D721Med (cell line): Measurements from ENCODE around the gene ONECUT1.

Experiments used
- DNase-seq: peaks from one replicate; pipeline ENCODE4 v3.0.0; 2011; ENCODE audit warnings: low spot score; ENCODE audit not compliant: insufficient read length
- FAIRE-seq: peaks from 2 replicates; lab custom pipeline; 2011; peaks lifted over from hg19 to GRCh38; lab: Jason Lieb, UNC
- CTCF ChIP-seq: IDR thresholded peaks from 2 replicates; pipeline ENCODE4 v1.5.1; 2012; ENCODE audit warnings: mild to moderate bottlenecking, control low read depth; ENCODE audit not compliant: insufficient read depth; ENCODE audit errors: missing control alignments

Gene ONECUT1

DNA sequence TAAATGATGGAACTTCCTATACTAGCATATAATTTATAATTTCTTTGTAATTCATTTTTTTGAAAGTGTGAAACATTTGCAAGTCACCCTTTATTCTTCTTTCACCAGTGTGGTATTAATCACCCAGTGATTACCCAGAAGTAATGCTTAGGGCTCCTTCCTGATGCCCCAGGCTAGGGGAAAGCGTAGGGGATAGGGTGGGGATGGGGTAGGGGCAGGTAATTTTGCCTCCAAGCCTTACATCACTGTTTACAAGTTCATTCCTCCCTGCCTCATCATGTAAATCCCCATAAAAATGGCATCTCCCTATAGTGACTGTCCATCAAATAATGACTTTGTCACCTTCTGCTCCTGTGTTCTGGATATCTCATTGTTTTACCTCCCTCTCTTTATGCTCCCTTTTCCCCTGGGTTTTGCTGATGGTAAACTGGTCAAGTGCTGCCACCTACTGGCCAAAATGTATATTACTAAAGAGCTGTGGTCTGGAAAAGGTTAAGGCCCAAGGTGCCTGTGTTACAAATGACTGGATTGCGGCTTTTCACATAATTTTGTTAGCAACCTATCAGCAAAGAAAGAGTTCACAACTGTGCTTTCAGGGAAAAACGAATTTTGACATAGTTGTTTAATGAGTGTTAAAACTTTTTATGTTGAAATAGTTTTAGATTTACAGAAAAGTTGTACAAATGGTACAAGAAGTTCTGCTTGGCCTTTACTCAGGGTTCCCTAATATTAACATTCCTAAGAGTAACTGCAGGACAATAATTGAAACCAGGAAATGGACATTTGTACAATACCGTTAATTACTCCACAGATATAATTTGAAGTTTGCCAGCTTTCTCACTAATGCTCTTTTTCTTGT is 54.7 kb downstream of the ONECUT1 start:
- no peak for FAIRE-seq
- peak; percentile 42 for DNase-seq
- peak; percentile 71 for TF ChIP-seq CTCF

- FAIRE-seq (no peak), DNase-seq (no peak)
- no peak for TF ChIP-seq CTCF
Measured at GRCh38 chr15:52734329-52734728, 55.8 kb downstream of the ONECUT1 start.

- FAIRE-seq = no peak
- no peak for DNase-seq
- TF ChIP-seq CTCF = no peak
Measured at GRCh38 chr15:52733696-52734255, 56.4 kb downstream of the ONECUT1 start.

DNA sequence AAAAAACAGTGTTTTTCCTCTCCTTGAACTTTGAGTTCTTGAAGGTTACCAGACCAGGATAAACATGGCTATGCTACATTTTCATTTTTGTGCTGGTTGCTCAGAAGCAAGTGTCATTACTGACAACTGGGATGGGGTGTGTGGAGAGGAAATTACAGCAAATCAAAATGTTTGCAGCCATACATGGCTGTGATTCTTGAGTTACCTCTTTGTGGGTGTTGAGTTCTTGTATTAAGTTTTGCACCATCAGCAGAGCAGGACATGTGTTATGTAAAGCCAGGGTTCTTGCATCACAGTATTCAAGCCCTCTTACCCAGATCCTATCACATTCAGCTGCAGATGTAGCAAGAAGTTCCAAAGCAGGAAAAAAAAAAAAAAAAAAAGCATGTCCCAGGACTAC is 57.0 kb downstream of the ONECUT1 start:
- FAIRE-seq (no peak), DNase-seq (no peak)
- no peak for TF ChIP-seq CTCF

DNA sequence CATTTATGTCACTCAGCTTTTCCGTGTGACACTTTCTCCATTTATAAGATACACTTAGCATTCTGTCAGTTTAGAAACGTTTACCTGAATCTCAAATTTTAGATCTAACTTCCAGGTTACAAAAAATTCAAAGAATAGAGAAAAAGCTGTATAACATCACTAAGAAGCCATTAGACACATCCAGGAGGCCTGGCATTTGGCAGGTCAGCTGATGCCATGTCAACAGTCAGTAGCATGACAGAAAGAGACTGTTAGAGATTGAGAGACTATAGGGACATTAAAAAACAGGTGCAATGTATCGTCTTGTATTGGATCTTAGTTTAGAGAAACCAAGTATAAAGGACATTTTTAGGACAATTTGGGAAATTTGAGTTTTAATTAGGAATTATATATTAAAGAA is 57.6 kb downstream of the ONECUT1 start:
- no peak for DNase-seq
- FAIRE-seq = no peak
- no peak for TF ChIP-seq CTCF

DNA sequence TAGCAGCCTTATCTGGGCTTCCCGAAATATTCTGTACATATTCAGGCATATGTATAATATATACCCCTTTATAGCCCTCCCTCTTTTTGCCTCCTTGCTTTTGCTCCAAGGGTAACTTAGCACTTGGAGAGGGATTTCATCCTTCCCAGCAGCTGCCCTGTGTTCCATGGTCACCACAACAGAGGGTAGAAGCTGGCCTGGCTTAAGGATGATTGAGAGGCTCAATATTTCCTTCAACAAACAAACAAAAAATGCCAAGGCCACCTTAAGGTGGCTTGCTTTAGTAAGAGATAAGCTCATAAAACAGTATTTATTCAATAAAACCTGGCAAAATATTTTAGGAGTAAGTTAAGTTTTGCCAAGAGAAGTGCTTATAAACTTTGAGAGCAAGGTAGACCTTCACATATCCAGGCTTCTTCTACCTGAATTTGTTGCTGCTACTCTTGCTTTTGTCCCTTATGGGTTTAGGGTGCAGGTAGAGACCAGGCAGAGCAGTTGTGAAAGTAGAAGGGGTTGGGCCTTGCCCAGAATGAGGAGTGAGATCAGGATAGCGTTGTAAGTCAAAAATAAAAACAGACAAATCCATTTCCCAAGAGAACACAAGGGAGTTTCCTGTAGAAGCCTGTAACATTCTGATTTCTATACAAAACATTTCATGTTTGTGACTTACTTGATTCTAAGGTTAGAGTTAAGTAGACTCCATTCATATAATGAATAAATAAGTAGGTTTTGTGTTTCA is 58.2 kb downstream of the ONECUT1 start:
- no peak for FAIRE-seq
- TF ChIP-seq CTCF = no peak
- DNase-seq = no peak
